Measurements from ENCODE around the gene GLA.

Gene GLA

GRCh38 chrX:101430457-101431078, 22.8 kb upstream of the GLA start:
- no peak overlapping the region for H3K4me3 ChIP-seq (ENCODE audit: low read depth, low read length)
- DNase-seq, result no peak
- TF ChIP-seq CTCF (IDR thresholded peaks at IDR 0.05; ENCODE audit: low read depth, low read length), result no peak

GRCh38 chrX:101429934-101430333, 22.2 kb upstream of the GLA start:
- H3K9me3 ChIP-seq, result no peaks in the 10 kb centered on the region

More at GRCh38 chrX:101430457-101431078, 22.8 kb upstream of the GLA start:
- Histone ChIP-seq H3K9me3 (no peaks in the 10 kb centered on the region), H3K27me3 (no peaks in the 10 kb centered on the region), H3K36me3 (no peaks in the 10 kb centered on the region), H3K4me1 (no peaks in the 10 kb centered on the region)

GRCh38 chrX:101427954-101428353, 20.2 kb upstream of the GLA start:
- no peak for TF ChIP-seq CTCF (IDR thresholded peaks at IDR 0.05; ENCODE audit: low read depth, low read length)
- Histone ChIP-seq H3K4me1 (no peaks in the 10 kb centered on the region), H3K9me3 (no peaks in the 10 kb centered on the region), H3K27me3 (no peaks in the 10 kb centered on the region), H3K36me3 (no peaks in the 10 kb centered on the region), H3K4me3 (ENCODE audit: low read depth, low read length) (no peak overlapping the region)
- DNase-seq, result no peak

More at GRCh38 chrX:101429934-101430333, 22.2 kb upstream of the GLA start:
- TF ChIP-seq CTCF (IDR thresholded peaks at IDR 0.05; ENCODE audit: low read depth, low read length), result no peak
- H3K4me3 ChIP-seq (ENCODE audit: low read depth, low read length), result no peak overlapping the region
- DNase-seq, result no peak
- no peaks in the 10 kb centered on the region for H3K36me3 ChIP-seq
- H3K4me1 ChIP-seq, result no peaks in the 10 kb centered on the region
- no peaks in the 10 kb centered on the region for H3K27me3 ChIP-seq

- TF ChIP-seq CTCF (IDR thresholded peaks at IDR 0.05; ENCODE audit: low read depth, low read length), result no peak
- no peak for DNase-seq
- H3K4me3 ChIP-seq (ENCODE audit: low read depth, low read length), result no peak overlapping the region
Measured at GRCh38 chrX:101419489-101419888, 11.8 kb upstream of the GLA start.

GRCh38 chrX:101417981-101418841, 10.5 kb upstream of the GLA start:
- DNase-seq, result peak; percentile 64
- no peaks in the 10 kb centered on the region for H3K27me3 ChIP-seq
- H3K4me3 ChIP-seq (ENCODE audit: low read depth, low read length), result peak overlapping the region; percentile 64
- H3K4me1 ChIP-seq, result peaks cover 6% of the 10 kb centered on the region; the same call in 1 of the 2 replicates
- no peaks in the 10 kb centered on the region for H3K9me3 ChIP-seq
- H3K36me3 ChIP-seq, result no peaks in the 10 kb centered on the region; the same call in 1 of the 2 replicates
- no peak for TF ChIP-seq CTCF (IDR thresholded peaks at IDR 0.05; ENCODE audit: low read depth, low read length)

More at GRCh38 chrX:101419489-101419888, 11.8 kb upstream of the GLA start:
- Histone ChIP-seq H3K27me3 (no peaks in the 10 kb centered on the region), H3K4me1 (peaks cover 6% of the 10 kb centered on the region; the same call in 1 of the 2 replicates), H3K36me3 (no peaks in the 10 kb centered on the region; the same call in 1 of the 2 replicates), H3K9me3 (no peaks in the 10 kb centered on the region)

Measured in BE2C (cell line).